ENCODE measurements around the gene IL12B. TPM values are rescaled to one million over a fixed set of nuclear protein-coding genes. Genes with fewer than 3 reads are reported as not detected.
"Not testable (repeated sequence)": the region's sequence is repeated elsewhere in the genome, so short reads cannot be mapped to it uniquely, and the experiment has no call there.

Gene IL12B
- total RNA-seq, 1 experiment from 2014 or later: not detected

DNA sequence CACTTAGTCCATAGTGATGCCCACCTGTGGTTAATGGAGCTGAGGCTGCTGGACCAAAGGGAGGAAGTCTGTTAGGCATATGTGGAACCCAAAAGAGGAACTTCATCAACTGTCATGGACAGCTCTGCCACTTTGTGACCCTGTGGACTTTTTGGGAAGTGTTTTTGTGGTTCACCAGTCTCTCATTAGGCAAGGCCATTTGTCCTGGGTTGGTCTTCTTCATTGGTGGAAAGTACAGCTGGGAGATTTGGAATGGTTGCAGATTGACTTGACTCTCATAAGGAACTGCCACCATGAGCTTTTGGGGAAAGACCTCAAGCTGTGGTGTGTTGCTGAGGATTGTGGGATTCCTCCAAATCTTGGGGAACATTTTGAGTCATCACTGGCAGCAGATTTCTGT lies 31.9 kb upstream of the IL12B start:
- BruUV-seq (replicated peaks): no TSS peak
- TF ChIP-seq EZH2 (IDR thresholded peaks at IDR 0.05; ENCODE audit: borderline replicate concordance, low read depth, low read length, poor library complexity, severe bottlenecking): no peak
- TF ChIP-seq, protein P1, sequence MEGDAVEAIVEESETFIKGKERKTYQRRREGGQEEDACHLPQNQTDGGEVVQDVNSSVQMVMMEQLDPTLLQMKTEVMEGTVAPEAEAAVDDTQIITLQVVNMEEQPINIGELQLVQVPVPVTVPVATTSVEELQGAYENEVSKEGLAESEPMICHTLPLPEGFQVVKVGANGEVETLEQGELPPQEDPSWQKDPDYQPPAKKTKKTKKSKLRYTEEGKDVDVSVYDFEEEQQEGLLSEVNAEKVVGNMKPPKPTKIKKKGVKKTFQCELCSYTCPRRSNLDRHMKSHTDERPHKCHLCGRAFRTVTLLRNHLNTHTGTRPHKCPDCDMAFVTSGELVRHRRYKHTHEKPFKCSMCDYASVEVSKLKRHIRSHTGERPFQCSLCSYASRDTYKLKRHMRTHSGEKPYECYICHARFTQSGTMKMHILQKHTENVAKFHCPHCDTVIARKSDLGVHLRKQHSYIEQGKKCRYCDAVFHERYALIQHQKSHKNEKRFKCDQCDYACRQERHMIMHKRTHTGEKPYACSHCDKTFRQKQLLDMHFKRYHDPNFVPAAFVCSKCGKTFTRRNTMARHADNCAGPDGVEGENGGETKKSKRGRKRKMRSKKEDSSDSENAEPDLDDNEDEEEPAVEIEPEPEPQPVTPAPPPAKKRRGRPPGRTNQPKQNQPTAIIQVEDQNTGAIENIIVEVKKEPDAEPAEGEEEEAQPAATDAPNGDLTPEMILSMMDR (conservative IDR thresholded peaks at IDR 0.05; ENCODE audit: low read depth, low read length): no peak
- H3K36me3 ChIP-seq (ENCODE audit: insufficient read depth, low read length, poor library complexity, severe bottlenecking): no peaks in the 10 kb centered on the region
- no peaks in the 10 kb centered on the region for H3K4me1 ChIP-seq (ENCODE audit: insufficient read depth, low read length, poor library complexity, severe bottlenecking)
- intact Hi-C loops (cut with micrococcal nuclease; ENCODE audit: unreplicated experiment): no loop called here
- H3K9me3 ChIP-seq (ENCODE audit: low read depth, low read length, poor library complexity, severe bottlenecking): no peaks in the 10 kb centered on the region
- H3K27ac ChIP-seq (ENCODE audit: low read depth, low read length, poor library complexity, severe bottlenecking): no peak overlapping the region
- DNase-seq (ENCODE audit: low spot score): no peak
- CTCF ChIA-PET: no interaction called here
- POLR2A ChIA-PET (ENCODE audit: low non-redundant PET): no interaction called here
- H3K4me3 ChIP-seq (ENCODE audit: low read depth, low read length, poor library complexity, severe bottlenecking): no peak overlapping the region
- peaks cover 4% of the 10 kb centered on the region for H3K27me3 ChIP-seq (replicated peaks; ENCODE audit: insufficient read depth, low read depth, low read length, poor library complexity)

DNA sequence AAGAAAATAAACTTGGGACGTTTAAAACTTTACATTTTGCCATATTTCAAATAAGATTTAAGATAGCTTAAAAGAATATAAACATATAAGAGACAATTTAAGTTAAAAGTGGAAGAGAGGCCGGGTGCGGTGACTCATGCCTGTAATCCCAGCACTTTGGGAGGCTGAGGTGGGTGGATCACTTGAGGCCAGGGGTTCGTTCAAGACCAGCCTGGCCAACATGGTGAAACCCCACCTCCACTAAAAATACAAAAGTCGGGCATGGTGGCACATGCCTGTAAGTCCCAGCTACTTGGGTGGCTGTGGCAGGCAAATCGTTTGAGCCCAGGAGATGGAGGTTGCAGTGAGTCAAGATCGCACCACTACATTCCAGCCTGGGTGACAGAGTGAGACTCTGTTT lies 29.6 kb upstream of the IL12B start:
- DNase-seq (ENCODE audit: low spot score); POLR2A ChIA-PET (ENCODE audit: low non-redundant PET); CTCF ChIA-PET; intact Hi-C loops (cut with micrococcal nuclease; ENCODE audit: unreplicated experiment); H3K36me3 ChIP-seq (ENCODE audit: insufficient read depth, low read length, poor library complexity, severe bottlenecking); H3K4me3 ChIP-seq (ENCODE audit: low read depth, low read length, poor library complexity, severe bottlenecking); BruUV-seq (replicated peaks); H3K27ac ChIP-seq (ENCODE audit: low read depth, low read length, poor library complexity, severe bottlenecking); H3K9me3 ChIP-seq (ENCODE audit: low read depth, low read length, poor library complexity, severe bottlenecking); H3K4me1 ChIP-seq (ENCODE audit: insufficient read depth, low read length, poor library complexity, severe bottlenecking): not testable (repeated sequence)
- H3K27me3 ChIP-seq (replicated peaks; ENCODE audit: insufficient read depth, low read depth, low read length, poor library complexity): peaks cover 13% of the 10 kb centered on the region

DNA sequence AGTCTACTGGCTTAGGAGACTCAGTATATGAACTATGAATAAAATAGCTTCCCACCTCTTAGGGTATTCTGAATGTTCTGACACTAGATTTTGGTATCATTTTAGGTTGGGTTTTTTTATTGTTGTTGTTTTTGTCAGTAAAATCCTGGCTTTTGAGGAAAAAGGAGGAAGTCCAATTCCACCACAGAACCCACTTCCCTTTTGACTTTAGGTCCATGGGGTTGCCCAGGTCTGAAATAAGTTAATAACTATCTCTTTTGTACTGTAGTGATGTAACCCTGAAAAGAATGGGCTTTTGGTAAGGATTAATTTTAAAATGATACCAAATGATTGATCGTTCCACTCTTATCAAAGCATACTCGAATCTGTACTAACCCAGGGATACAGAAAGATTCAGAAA lies 29.1 kb upstream of the IL12B start:
- CTCF ChIA-PET: no interaction called here
- H3K4me3 ChIP-seq (ENCODE audit: low read depth, low read length, poor library complexity, severe bottlenecking): no peak overlapping the region
- TF ChIP-seq, protein P1 (conservative IDR thresholded peaks at IDR 0.05; ENCODE audit: low read depth, low read length): no peak
- TF ChIP-seq EZH2 (IDR thresholded peaks at IDR 0.05; ENCODE audit: borderline replicate concordance, low read depth, low read length, poor library complexity, severe bottlenecking): no peak
- no peak for DNase-seq (ENCODE audit: low spot score)
- no peak overlapping the region for H3K27ac ChIP-seq (ENCODE audit: low read depth, low read length, poor library complexity, severe bottlenecking)
- no peaks in the 10 kb centered on the region for H3K9me3 ChIP-seq (ENCODE audit: low read depth, low read length, poor library complexity, severe bottlenecking)
- no peaks in the 10 kb centered on the region for H3K4me1 ChIP-seq (ENCODE audit: insufficient read depth, low read length, poor library complexity, severe bottlenecking)
- H3K36me3 ChIP-seq (ENCODE audit: insufficient read depth, low read length, poor library complexity, severe bottlenecking): no peaks in the 10 kb centered on the region
- POLR2A ChIA-PET (ENCODE audit: low non-redundant PET): no interaction called here
- BruUV-seq (replicated peaks): no TSS peak
- intact Hi-C loops (cut with micrococcal nuclease; ENCODE audit: unreplicated experiment): no loop called here
- peaks cover 14% of the 10 kb centered on the region for H3K27me3 ChIP-seq (replicated peaks; ENCODE audit: insufficient read depth, low read depth, low read length, poor library complexity)

DNA sequence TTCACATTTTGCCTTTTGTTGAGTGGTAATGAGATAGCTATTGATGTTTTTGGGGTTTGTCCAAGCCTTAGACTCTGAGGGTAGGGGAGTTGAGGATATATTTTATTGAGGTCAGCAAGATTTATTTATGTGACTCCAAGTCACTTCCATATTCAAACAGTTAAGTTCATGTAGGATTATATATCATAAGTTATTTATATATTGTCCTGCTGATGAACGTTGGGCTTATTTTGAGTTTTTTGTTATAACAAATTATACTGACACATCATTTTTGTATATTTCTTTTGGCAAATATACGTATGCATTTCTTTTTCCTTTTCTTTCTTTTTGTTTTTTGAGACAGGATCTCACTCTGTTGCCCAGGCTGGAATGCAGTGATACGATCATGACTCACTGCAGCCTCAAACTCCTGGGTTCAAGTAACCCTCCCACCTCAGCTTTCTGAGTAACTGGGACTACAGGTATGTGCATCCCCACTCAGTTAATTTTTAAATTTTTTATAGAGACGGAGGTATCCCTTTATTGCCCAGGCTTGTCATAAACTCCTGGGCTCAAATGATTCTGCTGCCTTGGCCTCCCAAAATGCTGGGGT lies 23.5 kb upstream of the IL12B start:
- intact Hi-C loops (cut with micrococcal nuclease; ENCODE audit: unreplicated experiment): no loop called here
- DNase-seq (ENCODE audit: low spot score): no peak
- BruUV-seq (replicated peaks): no TSS peak
- ChIA-PET CTCF (no interaction called here), POLR2A (ENCODE audit: low non-redundant PET) (no interaction called here)
- TF ChIP-seq EZH2 (IDR thresholded peaks at IDR 0.05; ENCODE audit: borderline replicate concordance, low read depth, low read length, poor library complexity, severe bottlenecking): no peak
- TF ChIP-seq, protein P1 (conservative IDR thresholded peaks at IDR 0.05; ENCODE audit: low read depth, low read length): no peak
- Histone ChIP-seq H3K27ac (ENCODE audit: low read depth, low read length, poor library complexity, severe bottlenecking) (no peak overlapping the region), H3K27me3 (replicated peaks; ENCODE audit: insufficient read depth, low read depth, low read length, poor library complexity) (peaks cover 31% of the 10 kb centered on the region), H3K36me3 (ENCODE audit: insufficient read depth, low read length, poor library complexity, severe bottlenecking) (no peaks in the 10 kb centered on the region), H3K4me3 (ENCODE audit: low read depth, low read length, poor library complexity, severe bottlenecking) (no peak overlapping the region), H3K4me1 (ENCODE audit: insufficient read depth, low read length, poor library complexity, severe bottlenecking) (no peaks in the 10 kb centered on the region), H3K9me3 (ENCODE audit: low read depth, low read length, poor library complexity, severe bottlenecking) (no peaks in the 10 kb centered on the region)

DNA sequence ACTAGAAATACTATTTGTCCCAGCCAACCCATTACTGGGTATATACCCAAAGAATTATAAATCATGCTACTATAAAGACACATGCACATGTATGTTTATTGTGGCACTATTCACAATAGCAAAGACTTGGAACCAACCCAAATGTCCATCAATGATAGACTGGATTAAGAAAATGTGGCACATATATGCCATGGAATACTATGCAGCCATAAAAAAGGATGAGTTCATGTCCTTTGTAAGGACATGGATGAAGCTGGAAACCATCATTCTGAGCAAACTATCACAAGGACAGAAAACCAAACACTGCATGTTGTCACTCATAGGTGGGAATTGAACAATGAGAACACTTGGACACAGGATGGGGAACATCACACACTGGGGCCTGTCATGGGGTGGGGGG lies 20.4 kb upstream of the IL12B start:
- BruUV-seq (replicated peaks); CTCF ChIA-PET; H3K27ac ChIP-seq (ENCODE audit: low read depth, low read length, poor library complexity, severe bottlenecking); H3K4me3 ChIP-seq (ENCODE audit: low read depth, low read length, poor library complexity, severe bottlenecking); H3K9me3 ChIP-seq (ENCODE audit: low read depth, low read length, poor library complexity, severe bottlenecking); intact Hi-C loops (cut with micrococcal nuclease; ENCODE audit: unreplicated experiment); DNase-seq (ENCODE audit: low spot score); H3K36me3 ChIP-seq (ENCODE audit: insufficient read depth, low read length, poor library complexity, severe bottlenecking); POLR2A ChIA-PET (ENCODE audit: low non-redundant PET); H3K4me1 ChIP-seq (ENCODE audit: insufficient read depth, low read length, poor library complexity, severe bottlenecking): not testable (repeated sequence)
- H3K27me3 ChIP-seq (replicated peaks; ENCODE audit: insufficient read depth, low read depth, low read length, poor library complexity): peaks cover 21% of the 10 kb centered on the region

Measured in A673 (cell line).